Measurements from ENCODE around the gene ZNF609.
A peak's percentile ranks its signal among the peaks of the same experiment; 100 is the strongest.
"Not testable (repeated sequence)": the region's sequence is repeated elsewhere in the genome, so short reads cannot be mapped to it uniquely, and the experiment has no call there.

The ZNF609 gene

GRCh38 chr15:64589435-64590084, 129.2 kb downstream of the ZNF609 start:
- no peak for DNase-seq

- not testable (repeated sequence) for DNase-seq
Observed at GRCh38 chr15:64592845-64593244, 132.5 kb downstream of the ZNF609 start.

- DNase-seq: no peak
Observed at GRCh38 chr15:64596701-64597476, 136.5 kb downstream of the ZNF609 start.

GRCh38 chr15:64597477-64597822, 137.1 kb downstream of the ZNF609 start:
- DNase-seq: no peak

GRCh38 chr15:64599226-64599625, 138.8 kb downstream of the ZNF609 start:
- DNase-seq: no peak

- no peak for DNase-seq
Observed at GRCh38 chr15:64599716-64600115, 139.3 kb downstream of the ZNF609 start.

- DNase-seq: no peak
Observed at GRCh38 chr15:64600794-64601193, 140.4 kb downstream of the ZNF609 start.

GRCh38 chr15:64604319-64604718, 143.9 kb downstream of the ZNF609 start:
- no peak for DNase-seq

- not testable (repeated sequence) for DNase-seq
Observed at GRCh38 chr15:64607416-64607815, 147.0 kb downstream of the ZNF609 start.

GRCh38 chr15:64610257-64610919, 150.0 kb downstream of the ZNF609 start:
- DNase-seq: no peak

GRCh38 chr15:64611085-64611725, 150.8 kb downstream of the ZNF609 start:
- no peak for DNase-seq

GRCh38 chr15:64614519-64614918, 154.1 kb downstream of the ZNF609 start:
- no peak for DNase-seq

GRCh38 chr15:64617727-64618126, 157.3 kb downstream of the ZNF609 start:
- no peak for DNase-seq

GRCh38 chr15:64618138-64618537, 157.8 kb downstream of the ZNF609 start:
- DNase-seq: no peak

- no peak for DNase-seq
Observed at GRCh38 chr15:64618540-64618939, 158.2 kb downstream of the ZNF609 start.

- DNase-seq: no peak
Observed at GRCh38 chr15:64619880-64620839, 159.8 kb downstream of the ZNF609 start.

- no peak for DNase-seq
Observed at GRCh38 chr15:64621056-64621455, 160.7 kb downstream of the ZNF609 start.

GRCh38 chr15:64622410-64623260, 162.3 kb downstream of the ZNF609 start:
- peak; percentile 81 for DNase-seq

GRCh38 chr15:64623347-64623996, 163.1 kb downstream of the ZNF609 start:
- peak; percentile 68 for DNase-seq

GRCh38 chr15:64624242-64624641, 163.9 kb downstream of the ZNF609 start:
- DNase-seq: no peak

GRCh38 chr15:64629063-64629462, 168.7 kb downstream of the ZNF609 start:
- no peak for DNase-seq
